ENCODE data around the gene KLHL21.
A peak's percentile ranks its signal among the peaks of the same experiment; 100 is the strongest.

Gene KLHL21

DNA sequence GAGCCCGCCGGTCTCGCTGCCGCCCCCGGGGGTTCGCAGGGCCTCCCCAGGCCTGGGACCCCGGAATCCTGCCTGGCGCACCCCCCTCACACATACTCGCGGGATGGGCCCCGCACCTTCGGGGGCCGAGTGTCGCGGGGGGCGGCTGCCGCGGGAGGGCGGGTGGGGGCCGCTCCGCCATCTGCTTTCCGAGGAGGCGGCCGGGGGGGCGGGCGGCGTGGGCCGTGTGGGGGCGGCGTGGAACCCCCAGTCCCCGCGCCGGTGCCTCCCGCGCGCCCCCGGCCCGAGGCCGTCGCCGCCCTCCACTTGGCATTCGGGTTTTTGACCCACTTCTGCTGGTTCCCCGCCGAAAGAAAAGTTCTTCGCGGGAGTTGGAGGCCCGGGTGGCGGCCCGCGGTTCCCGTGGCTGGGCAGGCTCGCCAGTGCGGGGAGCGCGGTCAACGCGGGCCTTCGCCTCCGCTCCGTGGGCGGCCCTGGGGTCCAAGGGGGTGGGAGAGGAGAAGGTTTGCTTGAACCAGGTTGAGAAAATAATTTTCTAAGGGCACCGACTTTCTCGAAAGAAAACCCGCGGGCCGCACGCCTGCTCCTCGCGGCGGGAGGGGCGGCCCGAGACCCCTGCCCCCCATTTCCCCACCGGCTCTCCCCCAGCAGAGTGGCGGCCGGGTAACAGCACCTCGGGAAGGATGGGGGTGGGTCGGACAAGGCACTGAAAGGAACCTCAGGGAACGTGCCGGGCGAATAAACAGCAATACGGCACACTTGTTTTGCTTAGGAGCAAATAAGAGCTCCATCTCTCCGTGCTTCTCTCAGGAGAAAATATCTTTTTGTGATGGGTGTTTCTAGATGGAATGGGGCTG, 12.5 kb upstream of the KLHL21 start:
- no peak for DNase-seq (ENCODE audit: insufficient read length, low spot score)
- no peak for FAIRE-seq
- TF ChIP-seq, protein P1, sequence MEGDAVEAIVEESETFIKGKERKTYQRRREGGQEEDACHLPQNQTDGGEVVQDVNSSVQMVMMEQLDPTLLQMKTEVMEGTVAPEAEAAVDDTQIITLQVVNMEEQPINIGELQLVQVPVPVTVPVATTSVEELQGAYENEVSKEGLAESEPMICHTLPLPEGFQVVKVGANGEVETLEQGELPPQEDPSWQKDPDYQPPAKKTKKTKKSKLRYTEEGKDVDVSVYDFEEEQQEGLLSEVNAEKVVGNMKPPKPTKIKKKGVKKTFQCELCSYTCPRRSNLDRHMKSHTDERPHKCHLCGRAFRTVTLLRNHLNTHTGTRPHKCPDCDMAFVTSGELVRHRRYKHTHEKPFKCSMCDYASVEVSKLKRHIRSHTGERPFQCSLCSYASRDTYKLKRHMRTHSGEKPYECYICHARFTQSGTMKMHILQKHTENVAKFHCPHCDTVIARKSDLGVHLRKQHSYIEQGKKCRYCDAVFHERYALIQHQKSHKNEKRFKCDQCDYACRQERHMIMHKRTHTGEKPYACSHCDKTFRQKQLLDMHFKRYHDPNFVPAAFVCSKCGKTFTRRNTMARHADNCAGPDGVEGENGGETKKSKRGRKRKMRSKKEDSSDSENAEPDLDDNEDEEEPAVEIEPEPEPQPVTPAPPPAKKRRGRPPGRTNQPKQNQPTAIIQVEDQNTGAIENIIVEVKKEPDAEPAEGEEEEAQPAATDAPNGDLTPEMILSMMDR (IDR thresholded peaks at IDR 0.05; ENCODE audit: insufficient read depth, missing control alignments): no peak

GRCh38 chr1:6614019-6614928, 11.6 kb upstream of the KLHL21 start:
- FAIRE-seq (no peak), DNase-seq (ENCODE audit: insufficient read length, low spot score) (peak; percentile 50)
- TF ChIP-seq, protein P1 (IDR thresholded peaks at IDR 0.05; ENCODE audit: insufficient read depth, missing control alignments): no peak

GRCh38 chr1:6613361-6614018, 10.8 kb upstream of the KLHL21 start, which contains the start of gene PHF13:
PHF13 (plus strand) TSS chr1:6613731; CDS start chr1:6614067, 336 bp downstream.
- FAIRE-seq: no peak
- peak; percentile 78 for DNase-seq (ENCODE audit: insufficient read length, low spot score)
- TF ChIP-seq, protein P1 (IDR thresholded peaks at IDR 0.05; ENCODE audit: insufficient read depth, missing control alignments): no peak

GRCh38 chr1:6612641-6613360, 10.1 kb upstream of the KLHL21 start:
- TF ChIP-seq, protein P1 (IDR thresholded peaks at IDR 0.05; ENCODE audit: insufficient read depth, missing control alignments): no peak
- DNase-seq (ENCODE audit: insufficient read length, low spot score): no peak
- no peak for FAIRE-seq

- no peak for FAIRE-seq
- TF ChIP-seq, protein P1 (IDR thresholded peaks at IDR 0.05; ENCODE audit: insufficient read depth, missing control alignments): no peak
- DNase-seq (ENCODE audit: insufficient read length, low spot score): no peak
These were observed 1.4 kb upstream of the KLHL21 start for GRCh38 chr1:6603915-6604558.

All from D721Med (cell line).